Cardiac fibroblast (primary cell): ENCODE measurements around the gene CARMIL1.

Experiments
- DNase-seq, 2 donors: peaks; one replicate each; pipeline versions ENCODE4 v3.0.0 to v3.0.0-alpha.2; 2010; ENCODE audit warnings: low read depth in 2 of 2
- H3K4me3 ChIP-seq, 2 donors: replicated peaks in 1 of 2; 1 replicate in 1 of 2; 2 replicates in 1 of 2; pipeline ENCODE4 v1.5.1; 2011; ENCODE audit warnings: low read depth in 2 of 2, low read length in 2 of 2, mild to moderate bottlenecking in 2 of 2, moderate library complexity in 1 of 2
- TF ChIP-seq, protein P1 (sequence below): IDR thresholded peaks from one replicate; pipeline ENCODE4 v1.5.1; 2011; ENCODE audit warnings: low read depth, mild to moderate bottlenecking, low read length, inconsistent platforms

The CARMIL1 gene

DNA sequence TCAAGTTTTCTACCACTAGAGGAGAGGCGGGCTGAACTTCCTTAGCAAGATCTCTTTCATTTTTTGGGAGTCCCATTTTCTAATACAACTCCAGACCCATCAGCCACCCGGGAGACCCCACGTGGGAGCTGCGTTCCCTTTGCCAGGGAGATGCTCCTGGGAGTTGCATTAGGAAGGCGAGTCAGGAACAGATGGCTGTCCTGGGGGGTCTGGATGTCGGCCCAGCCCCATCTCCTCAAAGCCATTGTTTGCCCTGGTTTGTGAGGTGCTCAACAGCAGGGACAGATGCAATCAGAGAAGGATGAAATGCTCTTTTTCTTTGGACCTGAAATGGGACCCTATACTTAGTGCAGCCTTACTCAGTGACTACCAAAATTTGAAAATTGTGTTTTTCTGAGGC is 39.4 kb downstream of the CARMIL1 start:
- TF ChIP-seq, protein P1, sequence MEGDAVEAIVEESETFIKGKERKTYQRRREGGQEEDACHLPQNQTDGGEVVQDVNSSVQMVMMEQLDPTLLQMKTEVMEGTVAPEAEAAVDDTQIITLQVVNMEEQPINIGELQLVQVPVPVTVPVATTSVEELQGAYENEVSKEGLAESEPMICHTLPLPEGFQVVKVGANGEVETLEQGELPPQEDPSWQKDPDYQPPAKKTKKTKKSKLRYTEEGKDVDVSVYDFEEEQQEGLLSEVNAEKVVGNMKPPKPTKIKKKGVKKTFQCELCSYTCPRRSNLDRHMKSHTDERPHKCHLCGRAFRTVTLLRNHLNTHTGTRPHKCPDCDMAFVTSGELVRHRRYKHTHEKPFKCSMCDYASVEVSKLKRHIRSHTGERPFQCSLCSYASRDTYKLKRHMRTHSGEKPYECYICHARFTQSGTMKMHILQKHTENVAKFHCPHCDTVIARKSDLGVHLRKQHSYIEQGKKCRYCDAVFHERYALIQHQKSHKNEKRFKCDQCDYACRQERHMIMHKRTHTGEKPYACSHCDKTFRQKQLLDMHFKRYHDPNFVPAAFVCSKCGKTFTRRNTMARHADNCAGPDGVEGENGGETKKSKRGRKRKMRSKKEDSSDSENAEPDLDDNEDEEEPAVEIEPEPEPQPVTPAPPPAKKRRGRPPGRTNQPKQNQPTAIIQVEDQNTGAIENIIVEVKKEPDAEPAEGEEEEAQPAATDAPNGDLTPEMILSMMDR, result no peak
- H3K4me3 ChIP-seq, result no peak overlapping the region
- no peak for DNase-seq

DNA sequence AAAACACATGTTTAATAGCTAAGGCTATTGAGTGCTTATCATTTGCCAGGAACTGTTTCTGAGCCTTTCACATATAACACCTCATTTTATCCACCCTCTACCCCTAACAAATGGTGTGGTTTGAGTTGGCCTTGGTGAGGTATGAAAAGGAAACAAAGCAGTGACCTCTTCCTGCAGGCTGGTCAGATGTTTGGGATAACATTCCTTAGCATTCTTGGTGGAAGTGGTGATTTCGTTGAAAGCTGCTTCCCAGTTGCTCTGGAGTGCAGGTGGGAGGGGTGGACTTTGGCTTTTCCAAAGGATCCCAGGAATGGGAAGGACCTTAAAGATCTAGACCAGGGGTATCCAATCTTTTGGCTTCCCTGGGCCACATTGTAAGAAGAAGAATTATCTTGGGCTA is 41.3 kb downstream of the CARMIL1 start:
- DNase-seq, result no peak
- no peak overlapping the region for H3K4me3 ChIP-seq
- TF ChIP-seq, protein P1, result no peak

DNA sequence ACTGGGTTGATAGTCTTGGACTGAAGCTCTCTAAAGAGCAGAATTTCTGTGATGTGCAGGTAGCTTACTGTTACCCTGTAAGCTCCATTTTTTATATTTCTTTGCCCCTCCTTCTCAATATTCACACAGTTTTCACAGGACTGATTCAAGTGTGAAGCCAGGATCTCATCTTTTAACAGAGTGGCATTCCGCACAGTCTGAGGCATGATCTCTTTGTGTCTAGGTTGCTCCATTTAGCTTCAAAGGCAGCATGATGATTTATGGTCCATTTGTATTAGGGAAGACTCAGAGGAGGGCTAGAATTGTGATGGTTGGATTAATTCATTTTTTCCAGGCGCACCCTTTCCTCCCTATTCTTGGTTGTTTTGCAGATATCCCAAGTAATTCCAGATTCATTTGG is 43.5 kb downstream of the CARMIL1 start:
- no peak overlapping the region for H3K4me3 ChIP-seq
- no peak for DNase-seq
- TF ChIP-seq, protein P1, result no peak

DNA sequence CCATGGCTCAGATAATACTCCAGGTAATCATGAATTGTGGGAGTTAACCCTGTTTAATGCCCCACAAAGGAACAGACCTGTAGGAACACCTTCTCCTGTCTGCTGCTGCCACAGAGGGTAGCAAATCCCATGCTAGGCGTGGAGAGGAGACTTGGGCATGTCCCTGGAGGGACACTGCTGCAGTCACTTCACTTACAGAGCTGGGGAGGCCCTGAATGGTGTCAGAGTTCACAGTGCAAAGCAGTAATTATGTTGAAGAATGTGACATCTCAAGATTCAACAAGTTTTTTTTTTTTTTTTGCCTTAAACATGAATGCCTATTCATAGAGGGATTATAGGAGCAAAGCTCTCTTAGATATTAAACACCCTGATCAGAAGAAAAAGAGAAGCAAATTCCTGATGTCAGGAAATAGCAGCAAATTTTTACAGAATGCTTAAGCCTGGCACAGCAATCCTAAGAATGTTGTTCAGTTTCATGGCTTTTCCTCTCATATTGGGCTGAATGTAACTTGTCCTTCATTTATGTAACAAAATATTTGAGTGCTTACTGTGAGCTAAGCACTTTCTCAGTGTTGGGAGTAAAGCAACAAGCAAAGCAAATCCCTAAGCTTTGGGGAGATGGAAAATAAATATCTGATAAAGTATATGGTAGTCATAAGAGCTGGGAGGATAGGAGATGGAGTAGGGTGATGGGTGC is 45.0 kb downstream of the CARMIL1 start:
- TF ChIP-seq, protein P1, result no peak
- no peak overlapping the region for H3K4me3 ChIP-seq
- peak in 1 of 2 donors; percentile 36 for DNase-seq

DNA sequence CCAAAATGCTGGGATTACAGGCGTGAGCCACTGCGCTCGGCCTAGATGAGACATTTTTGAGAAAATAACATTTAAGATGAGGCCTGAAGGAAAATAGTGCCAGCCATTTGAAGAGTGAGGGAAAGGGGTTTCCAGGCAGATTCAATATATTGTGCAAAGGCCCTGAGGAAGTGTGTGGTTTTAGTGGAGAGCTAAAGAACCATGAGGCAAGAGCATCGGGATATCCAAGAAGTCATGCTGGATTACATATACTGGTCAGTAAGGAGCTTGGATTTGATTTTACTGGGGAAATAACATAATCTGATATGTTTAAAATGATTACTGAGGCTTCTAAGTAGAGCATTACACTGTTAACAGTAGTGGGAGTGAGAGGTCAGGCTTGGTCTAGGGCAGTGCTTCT is 47.0 kb downstream of the CARMIL1 start:
- no peak for DNase-seq
- TF ChIP-seq, protein P1, result no peak
- no peak overlapping the region for H3K4me3 ChIP-seq

DNA sequence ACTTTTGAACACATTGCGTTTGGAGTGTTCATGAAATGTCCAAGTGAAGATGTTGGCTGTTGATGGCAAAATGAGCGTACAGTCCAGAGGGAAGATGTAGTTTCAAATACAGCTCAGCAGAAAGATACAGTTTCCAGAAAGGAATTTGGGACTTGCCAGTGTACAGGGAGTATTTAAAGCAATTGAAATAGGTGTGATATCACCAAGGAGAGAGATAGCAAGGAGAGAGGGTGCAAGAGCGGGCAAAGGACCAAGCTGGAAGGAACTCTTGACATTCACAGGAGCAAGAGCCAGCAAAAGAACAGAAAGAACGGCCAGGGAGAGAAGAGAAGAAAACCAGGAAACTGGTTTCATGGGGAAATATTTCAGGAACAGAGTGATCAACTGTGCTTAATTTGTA is 47.8 kb downstream of the CARMIL1 start:
- DNase-seq, result no peak
- TF ChIP-seq, protein P1, result no peak
- H3K4me3 ChIP-seq, result no peak overlapping the region

DNA sequence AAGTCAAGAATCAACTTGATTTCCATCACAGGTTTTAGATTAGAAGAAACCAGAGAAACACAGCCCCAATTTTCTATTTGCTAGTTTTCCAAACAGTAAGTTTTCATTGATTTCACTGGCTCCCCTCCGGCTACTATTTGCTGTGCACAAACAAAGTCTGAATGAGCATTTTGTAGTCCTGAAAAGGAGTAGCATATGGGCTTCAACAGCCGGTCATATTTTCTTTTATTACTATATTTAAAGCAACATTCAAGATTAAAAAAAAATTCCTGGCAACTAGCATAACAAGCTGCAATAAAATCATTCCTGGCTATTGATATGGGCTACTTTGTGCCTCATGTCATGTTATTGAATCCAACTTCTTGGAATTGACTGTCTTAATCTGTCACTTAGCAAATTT is 48.3 kb downstream of the CARMIL1 start:
- TF ChIP-seq, protein P1, result no peak
- H3K4me3 ChIP-seq, result no peak overlapping the region
- no peak for DNase-seq
